HCT116 (cell line): ENCODE measurements around the gene ARL5B. TPM values are rescaled to one million over a fixed set of nuclear protein-coding genes. Genes with fewer than 3 reads are reported as not detected.

ENCODE experiments used
- ATAC-seq: fragments of 200-7000 bp; cut with Tn5 transposase; 2 replicates; pipeline ENCODE4 v1.9.1; 2020; ENCODE audit warnings: mild to moderate bottlenecking, moderate library complexity
- BruUV-seq: library from RNA; stranded (reverse); fragments of 400-500 nt; replicated peaks from 2 replicates; lab custom pipeline; 2021; lab: Mats Ljungman, UMichigan
- CTCF ChIA-PET: fragments of 300-600 bp; sonication (Branson Sonifier 250); formaldehyde crosslinking; loops from one replicate; lab custom pipeline; 2021; ENCODE audit warnings: antibody characterized with exemption; lab: Charles Lee
- POLR2A ChIA-PET: fragments of 300-600, 350-600 bp; sonication (Branson Sonifier 250); formaldehyde crosslinking; loops from one replicate; lab custom pipeline; 2021; ENCODE audit warnings: antibody characterized with exemption; lab: Charles Lee
- RAD21 ChIA-PET, 2 experiments: fragments of 300-600 bp; sonication (Branson Sonifier 250); formaldehyde crosslinking; loops; one replicate each; lab custom pipeline; 2023; ENCODE audit warnings: low total read pairs in 2 of 2; ENCODE audit not compliant: uncharacterized antibody in 2 of 2, unreplicated experiment in 2 of 2, low non-redundant PET in 1 of 2; lab: Charles Lee
- DNase-seq: peaks from one replicate; pipeline ENCODE4 v3.0.0-alpha.2; 2010; ENCODE audit warnings: low read depth, low spot score
- H2AFZ ChIP-seq: fragments of 200-600 bp; shearing (Covaris generic), sonication (generic); 2 replicates; pipeline ENCODE4 v1.6.1; 2017; ENCODE audit warnings: low read depth, mixed run types, mixed read lengths, antibody characterized with exemption, low read length; ENCODE audit not compliant: poor library complexity, severe bottlenecking
- H3K27ac ChIP-seq: 2 replicates; pipeline ENCODE4 v1.5.1; 2012; ENCODE audit warnings: low read depth, low read length
- H3K27me3 ChIP-seq: fragments of 200-600 bp; sonication (generic); 2 replicates; pipeline ENCODE4 v1.6.1; 2016; ENCODE audit warnings: mixed run types, low read length, mixed read lengths; ENCODE audit not compliant: insufficient read depth
- H3K36me3 ChIP-seq, 2 experiments: fragments of 200-500 bp in 1 of 2; fragments of 200-600 bp in 1 of 2; sonication (Bioruptor generic) in 1 of 2; sonication (generic) in 1 of 2; 2 replicates each; pipeline versions ENCODE4 v1.5.1 to v1.6.1; 2014 to 2016; ENCODE audit warnings: low read length in 2 of 2, inconsistent platforms in 1 of 2, mixed read lengths in 1 of 2, mixed run types in 1 of 2; ENCODE audit not compliant: insufficient read depth in 2 of 2, control insufficient read depth in 1 of 2
- H3K4me1 ChIP-seq, 2 experiments: fragments of 200-600 bp in 1 of 2; sonication (generic) in 1 of 2; 2 replicates each; pipeline versions ENCODE4 v1.5.1 to v1.6.1; 2012 to 2017; ENCODE audit warnings: low read length in 2 of 2, inconsistent platforms in 1 of 2, mild to moderate bottlenecking in 1 of 2, mixed read lengths in 1 of 2, mixed run types in 1 of 2, moderate library complexity in 1 of 2; ENCODE audit not compliant: insufficient read depth in 2 of 2, control insufficient read depth in 1 of 2
- H3K4me2 ChIP-seq: fragments of 200-600 bp; sonication (generic); 2 replicates; pipeline ENCODE4 v1.6.1; 2017; ENCODE audit warnings: mixed run types, low read length, mixed read lengths
- H3K4me3 ChIP-seq, 2 experiments: fragments of 200-600 bp in 1 of 2; sonication (generic) in 1 of 2; replicated peaks in 1 of 2; 2 replicates each; pipeline ENCODE4 v1.5.1; 2011 to 2016; ENCODE audit warnings: low read length in 2 of 2, control low read depth in 1 of 2, low read depth in 1 of 2, mild to moderate bottlenecking in 1 of 2, mixed read lengths in 1 of 2, mixed run types in 1 of 2
- H3K79me2 ChIP-seq: fragments of 200-600 bp; sonication (generic); 2 replicates; pipeline ENCODE4 v1.6.1; 2017; ENCODE audit warnings: mild to moderate bottlenecking, mixed run types, low read length, moderate library complexity, mixed read lengths; ENCODE audit not compliant: insufficient read depth
- H3K9ac ChIP-seq: fragments of 200-600 bp; sonication (generic); 2 replicates; pipeline ENCODE4 v1.6.1; 2016; ENCODE audit warnings: low read length, mixed read lengths
- H3K9me2 ChIP-seq: fragments of 200-600 bp; sonication (generic), shearing (Covaris generic); 2 replicates; pipeline ENCODE4 v1.6.1; 2017; ENCODE audit warnings: mixed run types, mild to moderate bottlenecking, moderate library complexity; ENCODE audit not compliant: insufficient read depth
- H3K9me3 ChIP-seq, 2 experiments: fragments of 200-500 bp in 1 of 2; fragments of 200-600 bp in 1 of 2; sonication (Bioruptor generic) in 1 of 2; sonication (generic) in 1 of 2; 2 replicates each; pipeline ENCODE4 v1.6.1; 2014 to 2017; ENCODE audit warnings: low read length in 2 of 2, mixed read lengths in 2 of 2, inconsistent platforms in 1 of 2, low read depth in 1 of 2, mild to moderate bottlenecking in 1 of 2, mixed run types in 1 of 2, moderate library complexity in 1 of 2; ENCODE audit not compliant: control insufficient read depth in 1 of 2, insufficient read depth in 1 of 2
- H4K20me1 ChIP-seq: fragments of 200-600 bp; sonication (generic), shearing (Covaris generic); 2 replicates; pipeline ENCODE4 v1.6.1; 2017; ENCODE audit warnings: mixed run types, mild to moderate bottlenecking, moderate library complexity; ENCODE audit not compliant: insufficient read depth
- ATF3 ChIP-seq: IDR thresholded peaks from 2 replicates; pipeline ENCODE4 v1.6.1; 2012
- CBX3 ChIP-seq: IDR thresholded peaks from 2 replicates; pipeline ENCODE4 v1.6.1; 2012; ENCODE audit warnings: low read depth
- CEBPB ChIP-seq: IDR thresholded peaks from 2 replicates; pipeline ENCODE4 v1.6.1; 2012; ENCODE audit warnings: low read depth
- CTCF ChIP-seq, 3 experiments: fragments of 200-600 bp in 1 of 3; sonication (generic) in 1 of 3; IDR thresholded peaks in 2 of 3; conservative IDR thresholded peaks in 1 of 3; 2 replicates each; pipeline ENCODE4 v1.5.1; 2012 to 2017; ENCODE audit warnings: low read depth in 2 of 3, low read length in 2 of 3, antibody characterized with exemption in 1 of 3, borderline replicate concordance in 1 of 3, control low read depth in 1 of 3, mild to moderate bottlenecking in 1 of 3, mixed read lengths in 1 of 3, mixed run types in 1 of 3, moderate library complexity in 1 of 3; ENCODE audit not compliant: insufficient read depth in 1 of 3
- EGR1 ChIP-seq: IDR thresholded peaks from 2 replicates; pipeline ENCODE4 v1.6.1; 2012; ENCODE audit warnings: low read depth
- ELF1 ChIP-seq: IDR thresholded peaks from 2 replicates; pipeline ENCODE4 v1.6.1; 2012; ENCODE audit warnings: low read depth, borderline replicate concordance
- EZH2 ChIP-seq: fragments of 200-600 bp; sonication (generic); IDR thresholded peaks from 2 replicates; pipeline ENCODE4 v1.6.1; 2017; ENCODE audit warnings: antibody characterized with exemption, mixed run types
- EZH2phosphoT487 ChIP-seq: fragments of 200-600 bp; IDR thresholded peaks from 2 replicates; pipeline ENCODE4 v1.6.1; 2018; ENCODE audit warnings: antibody characterized with exemption, borderline replicate concordance
- FOSL1 ChIP-seq: IDR thresholded peaks from 2 replicates; pipeline ENCODE4 v1.6.1; 2012; ENCODE audit warnings: low read depth
- JUND ChIP-seq: IDR thresholded peaks from 2 replicates; pipeline ENCODE4 v1.6.1; 2012
- POLR2A ChIP-seq: IDR thresholded peaks from 2 replicates; pipeline ENCODE4 v1.7.0; 2011; ENCODE audit warnings: borderline replicate concordance; ENCODE audit not compliant: insufficient read depth, insufficient read length; ENCODE audit errors: extremely low read depth
- RAD21 ChIP-seq: IDR thresholded peaks from 2 replicates; pipeline ENCODE4 v1.6.1; 2012; ENCODE audit warnings: low read depth, mild to moderate bottlenecking
- REST ChIP-seq: IDR thresholded peaks from 2 replicates; pipeline ENCODE4 v1.6.1; 2012; ENCODE audit warnings: low read depth
- SIN3A ChIP-seq: IDR thresholded peaks from 2 replicates; pipeline ENCODE4 v1.6.1; 2012; ENCODE audit warnings: low read depth
- SP1 ChIP-seq: IDR thresholded peaks from 2 replicates; pipeline ENCODE4 v1.6.1; 2012; ENCODE audit warnings: low read depth
- SRF ChIP-seq: IDR thresholded peaks from 2 replicates; pipeline ENCODE4 v1.6.1; 2012; ENCODE audit warnings: low read depth
- TCF7L2 ChIP-seq: IDR thresholded peaks from 2 replicates; pipeline ENCODE4 v1.7.0; 2011; ENCODE audit warnings: borderline replicate concordance, inconsistent platforms; ENCODE audit not compliant: insufficient read depth, insufficient read length; ENCODE audit errors: extremely low read depth
- ZNF274 ChIP-seq: fragments of 200-500 bp; sonication (Bioruptor generic); IDR thresholded peaks from 2 replicates; pipeline ENCODE4 v1.6.1; 2014; ENCODE audit warnings: mild to moderate bottlenecking, low read depth, low read length, inconsistent platforms
- intact Hi-C: fragments of 100-400 bp; cut with micrococcal nuclease; formaldehyde crosslinking; loops from 2 replicates; pipeline ENCODE4 v1.10.0; 2022
- total RNA-seq: library from RNA; stranded (reverse); gene quantifications from one replicate; pipeline ENCODE4 v1.2.1, GENCODE V29; 2021; ENCODE audit not compliant: unreplicated experiment

The ARL5B gene
- total RNA-seq, 1 experiment from 2014 or later = 21.1 TPM

GRCh38 chr10:18687195-18687594 lies 28.0 kb downstream of the ARL5B start:
- DNase-seq (no peak), ATAC-seq (no peak)
- H3K4me1 ChIP-seq = peaks cover 5 to 34% of the 10 kb centered on the region in 2 experiments; a peak in 3 of 4 replicates
- no peak overlapping the region for H2AFZ ChIP-seq
- no peaks in the 10 kb centered on the region for H3K9me3 ChIP-seq
- H3K9ac ChIP-seq = no peak overlapping the region
- no peak overlapping the region for H3K4me2 ChIP-seq
- RAD21 ChIA-PET = no interaction called here
- intact Hi-C loops = no loop called here
- H4K20me1 ChIP-seq = no peaks in the 10 kb centered on the region
- TF ChIP-seq POLR2A (no peak), JUND (no peak), EGR1 (no peak), ELF1 (no peak), SRF (no peak), CBX3 (no peak), FOSL1 (no peak), SP1 (no peak), TCF7L2 (no peak), CEBPB (no peak), REST (no peak), EZH2phosphoT487 (no peak), ATF3 (no peak), EZH2 (no peak), RAD21 (no peak), SIN3A (no peak), CTCF (IDR thresholded peaks at IDR 0.05 in 2 of 3, conservative IDR thresholded peaks at IDR 0.05 in 1 of 3; ENCODE audit: borderline replicate concordance in 1 of 3, insufficient read depth in 1 of 3, low read depth in 2 of 3, low read length in 2 of 3) (no peak), ZNF274 (no peak)
- TF ChIP-seq, all 23 proteins: peak for 0
- no peaks in the 10 kb centered on the region for H3K36me3 ChIP-seq
- no peak overlapping the region for H3K27ac ChIP-seq
- CTCF ChIA-PET = no interaction called here
- no peaks in the 10 kb centered on the region for H3K79me2 ChIP-seq
- H3K27me3 ChIP-seq = no peaks in the 10 kb centered on the region
- no peaks in the 10 kb centered on the region for H3K9me2 ChIP-seq
- POLR2A ChIA-PET = no interaction called here
- no TSS peak for BruUV-seq
- no peak overlapping the region for H3K4me3 ChIP-seq
